GM10266 (cell line): Measurements from ENCODE around the gene EMC9.

Experiments used
- DNase-seq: peaks from one replicate; pipeline ENCODE4 v3.0.0; 2012; ENCODE audit errors: extremely low spot score
- CTCF ChIP-seq: IDR thresholded peaks from 2 replicates; pipeline ENCODE4 v1.5.1; 2012; ENCODE audit warnings: mild to moderate bottlenecking, low read depth; ENCODE audit not compliant: control insufficient read depth, insufficient read depth; ENCODE audit errors: missing control alignments

EMC9 gene

GRCh38 chr14:24095271-24096068 lies 45.9 kb downstream of the EMC9 start:
- DNase-seq, result peak; percentile 97
- no peak for TF ChIP-seq CTCF

GRCh38 chr14:24094841-24095270 lies 46.5 kb downstream of the EMC9 start:
- no peak for DNase-seq
- no peak for TF ChIP-seq CTCF

- TF ChIP-seq CTCF, result no peak
- DNase-seq, result peak; percentile 90
These were observed 47.2 kb downstream of the EMC9 start, which contains the start of gene PCK2 for GRCh38 chr14:24093901-24094840. PCK2 (plus strand) TSS chr14:24094311; CDS start chr14:24094406, 95 bp downstream.

- no peak for DNase-seq
- TF ChIP-seq CTCF, result no peak
These were observed 48.0 kb downstream of the EMC9 start for GRCh38 chr14:24093207-24093900.

- TF ChIP-seq CTCF, result no peak
- DNase-seq, result no peak
These were observed 48.7 kb downstream of the EMC9 start for GRCh38 chr14:24092505-24093206.

- no peak for TF ChIP-seq CTCF
- no peak for DNase-seq
These were observed 49.3 kb downstream of the EMC9 start for GRCh38 chr14:24092110-24092504.
